SIG-M5 treated with dmso at 0.1 percent for 504 hours (cell line): Measurements from ENCODE around the gene YY1.
"Not testable (repeated sequence)": the region's sequence is repeated elsewhere in the genome, so short reads cannot be mapped to it uniquely, and the experiment has no call there.

Source experiments
- DNase-seq: peaks from one replicate; lab custom pipeline; 2025; ENCODE audit not compliant: unreplicated experiment; lab: John Stamatoyannopoulos, UW

Gene YY1

GRCh38 chr14:100213587-100213955 lies 25.4 kb upstream of the YY1 start:
- DNase-seq, result no peak

- peak; percentile 88 for DNase-seq
These were observed 24.8 kb upstream of the YY1 start for GRCh38 chr14:100213956-100214769.

GRCh38 chr14:100214770-100215083 lies 24.2 kb upstream of the YY1 start:
- DNase-seq, result peak; percentile 44

- no peak for DNase-seq
These were observed 23.5 kb upstream of the YY1 start for GRCh38 chr14:100215330-100215885.

- DNase-seq, result no peak
These were observed 19.7 kb upstream of the YY1 start for GRCh38 chr14:100219126-100219785.

- peak; percentile 89 for DNase-seq
These were observed 17.3 kb upstream of the YY1 start for GRCh38 chr14:100221533-100222223.

GRCh38 chr14:100222224-100223093 lies 16.5 kb upstream of the YY1 start:
- DNase-seq, result peak; percentile 12

- no peak for DNase-seq
These were observed 15.4 kb upstream of the YY1 start for GRCh38 chr14:100223332-100224201.

GRCh38 chr14:100224229-100224866 lies 14.6 kb upstream of the YY1 start:
- no peak for DNase-seq

GRCh38 chr14:100225169-100225568 lies 13.8 kb upstream of the YY1 start:
- DNase-seq, result no peak

- DNase-seq, result no peak
These were observed 8.6 kb upstream of the YY1 start for GRCh38 chr14:100230361-100230760.

- DNase-seq, result no peak
These were observed 4.4 kb upstream of the YY1 start for GRCh38 chr14:100234511-100234910.

GRCh38 chr14:100236271-100236818 lies 2.6 kb upstream of the YY1 start:
- not testable (repeated sequence) for DNase-seq

GRCh38 chr14:100236881-100237280 lies 2.1 kb upstream of the YY1 start:
- DNase-seq, result peak; percentile 35

GRCh38 chr14:100237735-100238418 lies 1.1 kb upstream of the YY1 start:
- peak; percentile 63 for DNase-seq

GRCh38 chr14:100239211-100239839 lies 381 bp downstream of the YY1 start:
- no peak for DNase-seq

- DNase-seq, result peak; percentile 79
These were observed 1.1 kb downstream of the YY1 start for GRCh38 chr14:100239840-100240667.
